Measurements from ENCODE around the gene NOL3. TPM values are rescaled to one million over a fixed set of nuclear protein-coding genes. Genes with fewer than 3 reads are reported as not detected.
A peak's percentile ranks its signal among the peaks of the same experiment; 100 is the strongest.

The NOL3 gene
- total RNA-seq, 1 donor from 2014 or later = 10.9 TPM

GRCh38 chr16:67190448-67191399 is 20.4 kb downstream of the NOL3 start:
- no peak overlapping the region for H3K27ac ChIP-seq (ENCODE audit: low read depth, low read length)
- Mint-ChIP-seq H3K4me1 (ENCODE audit: low read depth, unreplicated experiment) (peaks cover 21% of the 10 kb centered on the region), H3K27me3 (ENCODE audit: low read depth, unreplicated experiment) (no peaks in the 10 kb centered on the region), H3K4me3 (ENCODE audit: unreplicated experiment) (peak overlapping the region; percentile 93), H3K27ac (ENCODE audit: unreplicated experiment) (no peak overlapping the region), H3K36me3 (ENCODE audit: low read depth, unreplicated experiment) (peaks cover 15% of the 10 kb centered on the region), H3K9me3 (ENCODE audit: unreplicated experiment) (no peaks in the 10 kb centered on the region)
- H3K79me2 ChIP-seq (ENCODE audit: insufficient read depth, low read length) = peaks cover 36% of the 10 kb centered on the region
- peaks cover 18% of the 10 kb centered on the region for H3K36me3 ChIP-seq (ENCODE audit: insufficient read depth, low read length)
- no peak overlapping the region for H3K4me3 ChIP-seq (ENCODE audit: insufficient read depth, low read depth, low read length)
- H3K9me3 ChIP-seq (ENCODE audit: insufficient read depth, low read depth, low read length) = no peaks in the 10 kb centered on the region
- no peak for TF ChIP-seq EZH2 (IDR thresholded peaks at IDR 0.05; ENCODE audit: insufficient read depth, low read length)
- TF ChIP-seq CTCF (IDR thresholded peaks at IDR 0.05; ENCODE audit: insufficient read depth, low read depth, low read length) = no peak
- peaks cover 15% of the 10 kb centered on the region for H3K4me1 ChIP-seq (ENCODE audit: insufficient read depth, low read length)
- H3K27me3 ChIP-seq (ENCODE audit: insufficient read depth, low read length) = no peaks in the 10 kb centered on the region
- FAIRE-seq (no peak), DNase-seq (ENCODE audit: low read depth) (no peak)
- H3K9ac ChIP-seq (ENCODE audit: low read length) = no peak overlapping the region
- peaks cover 40% of the 10 kb centered on the region for H4K20me1 ChIP-seq (ENCODE audit: insufficient read depth, low read length)
- H2AFZ ChIP-seq (ENCODE audit: low read depth, low read length) = no peak overlapping the region
- no peak overlapping the region for H3K4me2 ChIP-seq (ENCODE audit: low read length)

- Mint-ChIP-seq H3K27ac (ENCODE audit: unreplicated experiment) (peak overlapping the region; percentile 66), H3K36me3 (ENCODE audit: low read depth, unreplicated experiment) (peaks cover 18% of the 10 kb centered on the region), H3K4me3 (ENCODE audit: unreplicated experiment) (peak overlapping the region; percentile 93), H3K4me1 (ENCODE audit: low read depth, unreplicated experiment) (peaks cover 18% of the 10 kb centered on the region), H3K27me3 (ENCODE audit: low read depth, unreplicated experiment) (no peaks in the 10 kb centered on the region), H3K9me3 (ENCODE audit: unreplicated experiment) (no peaks in the 10 kb centered on the region)
- FAIRE-seq (no peak), DNase-seq (ENCODE audit: low read depth) (no peak)
- peak overlapping the region; percentile 51 for H2AFZ ChIP-seq (ENCODE audit: low read depth, low read length)
- H4K20me1 ChIP-seq (ENCODE audit: insufficient read depth, low read length) = peaks cover 40% of the 10 kb centered on the region
- H3K79me2 ChIP-seq (ENCODE audit: insufficient read depth, low read length) = peaks cover 36% of the 10 kb centered on the region
- no peak overlapping the region for H3K27ac ChIP-seq (ENCODE audit: low read depth, low read length)
- peaks cover 26% of the 10 kb centered on the region for H3K36me3 ChIP-seq (ENCODE audit: insufficient read depth, low read length)
- H3K9me3 ChIP-seq (ENCODE audit: insufficient read depth, low read depth, low read length) = no peaks in the 10 kb centered on the region
- no peak for TF ChIP-seq CTCF (IDR thresholded peaks at IDR 0.05; ENCODE audit: insufficient read depth, low read depth, low read length)
- TF ChIP-seq EZH2 (IDR thresholded peaks at IDR 0.05; ENCODE audit: insufficient read depth, low read length) = no peak
- peak overlapping the region; percentile 89 for H3K4me3 ChIP-seq (ENCODE audit: insufficient read depth, low read depth, low read length)
- H3K9ac ChIP-seq (ENCODE audit: low read length) = peak overlapping the region; percentile 93
- peaks cover 15% of the 10 kb centered on the region for H3K4me1 ChIP-seq (ENCODE audit: insufficient read depth, low read length)
- peak overlapping the region; percentile 95 for H3K4me2 ChIP-seq (ENCODE audit: low read length)
- no peaks in the 10 kb centered on the region for H3K27me3 ChIP-seq (ENCODE audit: insufficient read depth, low read length)
Observed at GRCh38 chr16:67191411-67191994, 21.2 kb downstream of the NOL3 start.
